Gastrocnemius medialis (tissue), 4 donors: ENCODE results near the gene PPP2R5E. TPM values are rescaled to one million over a fixed set of nuclear protein-coding genes. Genes with fewer than 3 reads are reported as not detected.

Experiments used
- ATAC-seq, 2 donors: fragments of 150-250 bp; one replicate each; pipeline ENCODE4 v1.9.1; 2016
- DNase-seq, 2 donors: peaks; one replicate each; pipeline ENCODE4 v3.0.0-alpha.2; 2019
- H3K27ac ChIP-seq, 4 donors: fragments of 200-600 bp; sonication (generic); 1 replicate in 1 of 4; 2 replicates in 3 of 4; pipeline ENCODE4 v1.5.1; 2016 to 2018; ENCODE audit warnings: mild to moderate bottlenecking in 2 of 4, moderate library complexity in 1 of 4
- H3K27me3 ChIP-seq, 3 donors: fragments of 200-600 bp; sonication (generic) in 2 of 3; 1 replicate in 1 of 3; 2 replicates in 2 of 3; pipeline versions ENCODE4 v1.5.1 to v1.6.0; 2016 to 2019; ENCODE audit warnings: mild to moderate bottlenecking in 1 of 3, moderate library complexity in 1 of 3
- H3K36me3 ChIP-seq, 2 donors: fragments of 200-600 bp; sonication (generic) in 1 of 2; one replicate each; pipeline ENCODE4 v1.5.1; 2017 to 2018
- H3K4me1 ChIP-seq, 2 donors: fragments of 200-600 bp; sonication (generic) in 1 of 2; one replicate each; pipeline ENCODE4 v1.5.1; 2016 to 2017; ENCODE audit warnings: mild to moderate bottlenecking in 2 of 2
- H3K4me3 ChIP-seq, 4 donors: fragments of 200-600 bp; sonication (generic) in 3 of 4; 1 replicate in 1 of 4; 2 replicates in 3 of 4; pipeline ENCODE4 v1.5.1; 2016 to 2019; ENCODE audit warnings: mild to moderate bottlenecking in 2 of 4
- H3K9me3 ChIP-seq, 3 donors: fragments of 200-600 bp; sonication (generic) in 2 of 3; 1 replicate in 1 of 3; 2 replicates in 2 of 3; pipeline ENCODE4 v1.5.1; 2016 to 2019
- POLR2A ChIP-seq, 2 donors: fragments of 450-650 bp; IDR thresholded peaks; one replicate each; pipeline ENCODE4 v1.6.1; 2017; ENCODE audit warnings: antibody characterized with exemption in 2 of 2, mild to moderate bottlenecking in 2 of 2, moderate library complexity in 2 of 2
- in situ Hi-C, 4 donors: fragments of 200-750 bp; cut with MboI; loops; one replicate each; pipeline versions ENCODE4 v1.15.0 to v1.8.0; 2017; ENCODE audit warnings: low sequenced_read_pairs in 4 of 4
- intact Hi-C: fragments of 100-400 bp; cut with DNase I; formaldehyde crosslinking; loops from one replicate; pipeline ENCODE4 v1.15.1; 2023; ENCODE audit warnings: low total_unique reads
- total RNA-seq, 4 donors: library from RNA; depleted of rRNA; stranded (reverse); fragments of >200 nt; gene quantifications; one replicate each; pipeline versions ENCODE4 v1.1.0 to v1.2.3, GENCODE V29; 2016
- TF ChIP-seq, protein P1 (sequence below), 5 experiments: fragments of 450-650 bp in 3 of 5; fragments of 200-600 bp in 2 of 5; sonication (generic) in 2 of 5; IDR thresholded peaks in 4 of 5; conservative IDR thresholded peaks in 1 of 5; 1 replicate in 4 of 5; 2 replicates in 1 of 5; pipeline ENCODE4 v1.5.1; 2016 to 2019; ENCODE audit warnings: antibody characterized with exemption in 5 of 5, mild to moderate bottlenecking in 3 of 5, moderate library complexity in 3 of 5

PPP2R5E gene
- total RNA-seq, 4 donors from 2014 or later = 14.6 to 25.8 (median 22.3) TPM

DNA sequence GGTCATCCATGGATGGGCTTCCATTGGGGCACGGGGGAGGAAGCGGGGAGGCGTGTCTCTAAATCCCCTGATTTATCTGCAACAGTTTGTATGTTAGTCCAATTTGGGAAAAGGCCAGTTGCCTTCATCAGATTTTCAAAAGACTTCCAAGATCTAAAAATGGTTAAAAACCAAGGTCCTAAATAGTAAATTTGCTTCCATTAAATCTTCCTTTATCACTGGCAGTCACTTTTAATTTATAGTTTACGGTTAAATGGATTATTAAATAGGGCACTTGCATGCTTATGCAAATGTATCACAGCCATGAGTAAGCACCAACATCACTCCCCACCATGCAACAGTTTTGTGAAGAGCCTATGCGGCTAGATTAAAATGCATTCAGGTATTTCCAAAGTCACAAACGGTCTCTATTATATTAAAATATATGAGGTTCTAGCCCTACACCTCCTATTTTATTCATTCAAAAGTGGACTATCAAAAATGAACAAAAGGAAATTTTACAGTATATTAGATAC, 116.3 kb downstream of the PPP2R5E start:
- ATAC-seq = no peak

DNA sequence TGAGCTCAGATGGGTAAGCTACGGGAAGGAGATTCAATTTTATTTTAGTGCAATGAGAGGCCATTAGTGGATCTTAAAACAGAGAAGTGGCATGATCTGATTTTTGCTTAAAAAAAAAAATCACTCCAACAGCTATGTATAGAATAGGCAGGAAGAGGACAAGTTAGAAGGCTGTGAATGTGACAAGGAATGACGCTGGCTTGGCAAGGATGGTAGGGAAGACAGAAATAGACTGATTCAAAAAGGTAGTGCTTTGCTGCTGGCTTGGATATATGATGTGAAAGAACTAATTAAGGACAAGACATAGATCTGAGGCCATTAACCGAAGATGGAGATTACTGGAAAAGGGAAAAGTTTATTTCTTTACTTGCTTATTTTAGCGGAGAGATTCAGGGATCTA, 119.3 kb downstream of the PPP2R5E start:
- H3K4me3 ChIP-seq = no peak overlapping the region
- no peak for ATAC-seq
- H3K27me3 ChIP-seq = no peaks in the 10 kb centered on the region
- TF ChIP-seq, protein P1, sequence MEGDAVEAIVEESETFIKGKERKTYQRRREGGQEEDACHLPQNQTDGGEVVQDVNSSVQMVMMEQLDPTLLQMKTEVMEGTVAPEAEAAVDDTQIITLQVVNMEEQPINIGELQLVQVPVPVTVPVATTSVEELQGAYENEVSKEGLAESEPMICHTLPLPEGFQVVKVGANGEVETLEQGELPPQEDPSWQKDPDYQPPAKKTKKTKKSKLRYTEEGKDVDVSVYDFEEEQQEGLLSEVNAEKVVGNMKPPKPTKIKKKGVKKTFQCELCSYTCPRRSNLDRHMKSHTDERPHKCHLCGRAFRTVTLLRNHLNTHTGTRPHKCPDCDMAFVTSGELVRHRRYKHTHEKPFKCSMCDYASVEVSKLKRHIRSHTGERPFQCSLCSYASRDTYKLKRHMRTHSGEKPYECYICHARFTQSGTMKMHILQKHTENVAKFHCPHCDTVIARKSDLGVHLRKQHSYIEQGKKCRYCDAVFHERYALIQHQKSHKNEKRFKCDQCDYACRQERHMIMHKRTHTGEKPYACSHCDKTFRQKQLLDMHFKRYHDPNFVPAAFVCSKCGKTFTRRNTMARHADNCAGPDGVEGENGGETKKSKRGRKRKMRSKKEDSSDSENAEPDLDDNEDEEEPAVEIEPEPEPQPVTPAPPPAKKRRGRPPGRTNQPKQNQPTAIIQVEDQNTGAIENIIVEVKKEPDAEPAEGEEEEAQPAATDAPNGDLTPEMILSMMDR (IDR thresholded peaks at IDR 0.05 in 4 of 5, conservative IDR thresholded peaks at IDR 0.05 in 1 of 5) = no peak
- no peak for TF ChIP-seq POLR2A (IDR thresholded peaks at IDR 0.05)
- no peak overlapping the region for H3K27ac ChIP-seq
- H3K9me3 ChIP-seq = no peaks in the 10 kb centered on the region
- in situ Hi-C loops = no loop called here
- H3K4me1 ChIP-seq = peaks cover 12 to 19% of the 10 kb centered on the region in 2 donors
- intact Hi-C loops = no loop called here
- DNase-seq = no peak
- H3K36me3 ChIP-seq = no peaks in the 10 kb centered on the region

More for the DNA sequence above, 116.3 kb downstream of the PPP2R5E start:
- TF ChIP-seq POLR2A (IDR thresholded peaks at IDR 0.05) = no peak
- TF ChIP-seq, protein P1 (IDR thresholded peaks at IDR 0.05 in 4 of 5, conservative IDR thresholded peaks at IDR 0.05 in 1 of 5) = no peak
- Histone ChIP-seq H3K27me3 (no peaks in the 10 kb centered on the region), H3K36me3 (no peaks in the 10 kb centered on the region), H3K4me1 (peaks cover 18 to 23% of the 10 kb centered on the region in 2 donors), H3K27ac (no peak overlapping the region), H3K4me3 (no peak overlapping the region), H3K9me3 (no peaks in the 10 kb centered on the region)
- no peak for DNase-seq
- in situ Hi-C loops (no loop called here), intact Hi-C loops (no loop called here)

DNA sequence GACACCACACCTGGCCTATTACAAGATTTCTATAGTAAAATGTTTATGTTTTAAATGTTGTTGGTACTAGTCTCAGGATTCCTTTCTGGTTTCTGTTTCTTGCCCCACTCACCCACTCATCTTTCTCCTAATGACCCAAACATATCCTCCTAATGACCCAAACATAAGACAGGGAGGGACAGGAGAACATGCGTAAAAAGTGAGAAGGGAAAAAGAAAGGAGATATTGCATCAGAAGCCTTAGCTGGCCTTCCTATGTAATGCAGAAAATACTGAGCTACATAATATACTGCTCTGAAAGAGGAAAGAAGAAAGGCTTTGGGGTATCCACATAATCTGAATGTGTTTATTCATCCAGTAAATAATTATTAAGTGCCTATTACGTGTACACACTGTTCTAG, 119.8 kb downstream of the PPP2R5E start:
- in situ Hi-C loops (no loop called here), intact Hi-C loops (no loop called here)
- Histone ChIP-seq H3K36me3 (no peaks in the 10 kb centered on the region), H3K27ac (no peak overlapping the region), H3K4me3 (no peak overlapping the region), H3K4me1 (peaks cover 11 to 19% of the 10 kb centered on the region in 2 donors), H3K9me3 (no peaks in the 10 kb centered on the region), H3K27me3 (no peaks in the 10 kb centered on the region)
- no peak for DNase-seq
- TF ChIP-seq POLR2A (IDR thresholded peaks at IDR 0.05) = no peak
- TF ChIP-seq, protein P1 (IDR thresholded peaks at IDR 0.05 in 4 of 5, conservative IDR thresholded peaks at IDR 0.05 in 1 of 5) = no peak
- no peak for ATAC-seq

DNA sequence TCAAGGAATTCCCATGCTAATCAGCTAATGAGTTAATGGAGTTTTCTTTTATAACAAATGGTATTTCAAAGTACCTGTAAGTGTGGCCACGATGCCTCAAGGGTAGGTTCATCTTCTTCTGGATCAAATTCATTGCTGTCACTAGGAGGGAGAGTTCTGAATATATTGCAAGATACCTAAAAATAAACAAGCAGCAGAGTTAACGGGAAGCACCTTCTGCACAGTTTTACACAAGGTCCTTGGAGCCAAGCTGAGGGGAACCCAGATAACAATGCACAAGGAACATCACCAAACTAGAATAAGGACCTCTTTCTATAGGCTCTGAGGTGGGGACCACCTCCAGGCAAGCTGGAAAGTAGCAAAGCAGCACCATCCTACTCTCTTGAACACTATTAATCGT, 121.3 kb downstream of the PPP2R5E start:
- in situ Hi-C loops = no loop called here
- Histone ChIP-seq H3K4me3 (no peak overlapping the region), H3K4me1 (peaks cover 14 to 19% of the 10 kb centered on the region in 2 donors), H3K27me3 (no peaks in the 10 kb centered on the region), H3K27ac (no peak overlapping the region), H3K9me3 (no peaks in the 10 kb centered on the region), H3K36me3 (no peaks in the 10 kb centered on the region)
- no peak for ATAC-seq
- no peak for DNase-seq
- TF ChIP-seq, protein P1 (IDR thresholded peaks at IDR 0.05 in 4 of 5, conservative IDR thresholded peaks at IDR 0.05 in 1 of 5) = no peak
- TF ChIP-seq POLR2A (IDR thresholded peaks at IDR 0.05) = no peak
- intact Hi-C loops = no loop called here

DNA sequence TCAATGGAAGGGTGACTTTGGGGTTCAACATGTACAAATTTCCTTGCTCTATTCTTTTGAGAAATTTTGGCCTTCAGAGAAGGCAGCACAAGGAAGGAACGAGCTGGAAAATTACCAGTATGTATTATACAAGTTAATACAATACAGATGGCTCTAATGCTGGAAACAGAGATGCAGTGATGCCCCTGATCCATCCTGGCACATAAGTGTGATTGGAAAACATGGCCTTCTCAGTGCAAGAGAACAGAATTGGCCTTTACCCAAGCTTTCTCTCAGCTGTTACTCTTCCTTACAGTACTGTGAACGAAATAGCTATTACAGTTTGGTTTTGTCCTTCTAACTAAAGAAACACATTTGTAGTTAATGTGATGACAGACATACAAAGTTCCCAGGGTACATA, 122.0 kb downstream of the PPP2R5E start:
- H3K36me3 ChIP-seq = no peaks in the 10 kb centered on the region
- in situ Hi-C loops = no loop called here
- H3K9me3 ChIP-seq = no peaks in the 10 kb centered on the region
- H3K4me1 ChIP-seq = peaks cover 14 to 18% of the 10 kb centered on the region in 2 donors
- DNase-seq = no peak
- no peak overlapping the region for H3K4me3 ChIP-seq
- intact Hi-C loops = no loop called here
- no peak for TF ChIP-seq POLR2A (IDR thresholded peaks at IDR 0.05)
- TF ChIP-seq, protein P1 (IDR thresholded peaks at IDR 0.05 in 4 of 5, conservative IDR thresholded peaks at IDR 0.05 in 1 of 5) = no peak
- no peak overlapping the region for H3K27ac ChIP-seq
- no peak for ATAC-seq
- no peaks in the 10 kb centered on the region for H3K27me3 ChIP-seq
